Fibroblast of lung (primary cell): ENCODE data around the gene RIBC2. TPM values are rescaled to one million over a fixed set of nuclear protein-coding genes. Genes with fewer than 3 reads are reported as not detected.

Experiments used
- DNase-seq, 2 donors: peaks; one replicate each; pipeline versions ENCODE4 v3.0.0 to v3.0.0-alpha.2; 2010; ENCODE audit warnings: low read depth in 2 of 2
- H2AFZ ChIP-seq: 2 replicates; pipeline ENCODE4 v1.5.1; 2012; ENCODE audit warnings: low read length, control low read depth, inconsistent platforms
- H3K27ac ChIP-seq: 2 replicates; pipeline ENCODE4 v1.5.1; 2011; ENCODE audit warnings: low read length, control low read depth; ENCODE audit not compliant: insufficient read depth
- H3K27me3 ChIP-seq: 2 replicates; pipeline ENCODE4 v1.5.1; 2011; ENCODE audit warnings: mild to moderate bottlenecking, low read length; ENCODE audit not compliant: control insufficient read depth, insufficient read depth
- H3K36me3 ChIP-seq: 2 replicates; pipeline ENCODE4 v1.5.1; 2011; ENCODE audit warnings: low read length; ENCODE audit not compliant: control insufficient read depth, insufficient read depth
- H3K4me1 ChIP-seq: 2 replicates; pipeline ENCODE4 v1.5.1; 2011; ENCODE audit warnings: low read length; ENCODE audit not compliant: control insufficient read depth, insufficient read depth; ENCODE audit errors: extremely low read depth
- H3K4me2 ChIP-seq: 2 replicates; pipeline ENCODE4 v1.5.1; 2011; ENCODE audit warnings: low read length, control low read depth; ENCODE audit not compliant: insufficient read depth; ENCODE audit errors: extremely low read depth
- H3K4me3 ChIP-seq, 4 experiments: fragments of 200-600 bp in 1 of 4; sonication (generic) in 1 of 4; replicated peaks in 1 of 4; 2 replicates each; pipeline ENCODE4 v1.5.1; 2011 to 2016; ENCODE audit warnings: low read length in 4 of 4, low read depth in 3 of 4, mild to moderate bottlenecking in 3 of 4, control low read depth in 2 of 4, inconsistent platforms in 1 of 4, mixed read lengths in 1 of 4; ENCODE audit not compliant: insufficient read depth in 1 of 4; ENCODE audit errors: control extremely low read depth in 1 of 4
- H3K79me2 ChIP-seq: 2 replicates; pipeline ENCODE4 v1.5.1; 2012; ENCODE audit warnings: mild to moderate bottlenecking, low read length, inconsistent platforms; ENCODE audit not compliant: control insufficient read depth, insufficient read depth
- H3K9ac ChIP-seq: 2 replicates; pipeline ENCODE4 v1.5.1; 2011; ENCODE audit warnings: mild to moderate bottlenecking, low read length, control low read depth; ENCODE audit not compliant: insufficient read depth
- H3K9me3 ChIP-seq: 2 replicates; pipeline ENCODE4 v1.5.1; 2012; ENCODE audit warnings: low read depth, low read length; ENCODE audit not compliant: control insufficient read depth, insufficient read depth
- H4K20me1 ChIP-seq: 2 replicates; pipeline ENCODE4 v1.5.1; 2011; ENCODE audit warnings: low read length; ENCODE audit not compliant: control insufficient read depth, insufficient read depth; ENCODE audit errors: extremely low read depth
- EZH2 ChIP-seq: IDR thresholded peaks from 2 replicates; pipeline ENCODE4 v1.5.1; 2012; ENCODE audit warnings: low read length, control low read depth, mild to moderate bottlenecking; ENCODE audit errors: missing control alignments
- polyA plus RNA-seq, 2 donors: library from polyadenylated mRNA; depleted of rRNA in 1 of 2; stranded (reverse) in 1 of 2; unstranded in 1 of 2; fragments of >200 nt; gene quantifications; 2 replicates each; pipeline ENCODE4 v1.2.1, GENCODE V29; 2011 to 2012; ENCODE audit warnings: missing spikeins in 1 of 2
- total RNA-seq: library from RNA; depleted of rRNA; stranded (reverse); fragments of >200 nt; gene quantifications from 2 replicates; pipeline ENCODE4 v1.2.1, GENCODE V29; 2014
- TF ChIP-seq, protein P1 (sequence below), 2 donors: IDR thresholded peaks in 1 of 2; conservative IDR thresholded peaks in 1 of 2; 1 replicate in 1 of 2; 2 replicates in 1 of 2; pipeline ENCODE4 v1.5.1; 2011 to 2012; ENCODE audit warnings: low read length in 2 of 2, control low read depth in 1 of 2, inconsistent platforms in 1 of 2, low read depth in 1 of 2, mild to moderate bottlenecking in 1 of 2

RIBC2 gene
- total and polyA plus RNA-seq, 2 donors (not counting 1 experiment from before 2014, with no cell fraction given): 1.6 TPM; not detected in 1

DNA sequence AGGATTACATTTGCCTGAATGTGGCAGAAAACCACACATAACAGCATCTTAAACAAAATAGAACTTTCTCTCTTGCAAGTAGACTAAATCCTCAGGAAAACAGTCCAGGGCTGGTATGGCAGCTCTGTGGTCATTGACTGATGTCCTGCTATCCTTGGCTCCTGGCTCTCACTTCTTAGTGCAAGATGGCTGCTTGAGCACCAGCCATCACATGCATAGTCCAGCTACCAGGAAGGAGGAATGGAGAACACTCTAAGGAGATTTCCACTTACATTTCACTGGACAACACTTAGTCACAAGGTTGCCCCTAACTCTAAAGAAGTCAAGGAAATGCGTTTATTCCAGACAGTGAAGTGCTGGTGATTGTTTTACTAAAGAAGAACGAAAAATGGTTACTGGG lies 13.6 kb downstream of the RIBC2 start:
- no peak overlapping the region for H3K4me3 ChIP-seq
- no peaks in the 10 kb centered on the region for H3K79me2 ChIP-seq
- TF ChIP-seq, protein P1, sequence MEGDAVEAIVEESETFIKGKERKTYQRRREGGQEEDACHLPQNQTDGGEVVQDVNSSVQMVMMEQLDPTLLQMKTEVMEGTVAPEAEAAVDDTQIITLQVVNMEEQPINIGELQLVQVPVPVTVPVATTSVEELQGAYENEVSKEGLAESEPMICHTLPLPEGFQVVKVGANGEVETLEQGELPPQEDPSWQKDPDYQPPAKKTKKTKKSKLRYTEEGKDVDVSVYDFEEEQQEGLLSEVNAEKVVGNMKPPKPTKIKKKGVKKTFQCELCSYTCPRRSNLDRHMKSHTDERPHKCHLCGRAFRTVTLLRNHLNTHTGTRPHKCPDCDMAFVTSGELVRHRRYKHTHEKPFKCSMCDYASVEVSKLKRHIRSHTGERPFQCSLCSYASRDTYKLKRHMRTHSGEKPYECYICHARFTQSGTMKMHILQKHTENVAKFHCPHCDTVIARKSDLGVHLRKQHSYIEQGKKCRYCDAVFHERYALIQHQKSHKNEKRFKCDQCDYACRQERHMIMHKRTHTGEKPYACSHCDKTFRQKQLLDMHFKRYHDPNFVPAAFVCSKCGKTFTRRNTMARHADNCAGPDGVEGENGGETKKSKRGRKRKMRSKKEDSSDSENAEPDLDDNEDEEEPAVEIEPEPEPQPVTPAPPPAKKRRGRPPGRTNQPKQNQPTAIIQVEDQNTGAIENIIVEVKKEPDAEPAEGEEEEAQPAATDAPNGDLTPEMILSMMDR (conservative IDR thresholded peaks at IDR 0.05 in 1 of 2, IDR thresholded peaks at IDR 0.05 in 1 of 2; ENCODE audit: low read depth in 1 of 2, low read length in 2 of 2): no peak
- no peak for TF ChIP-seq EZH2
- DNase-seq: no peak
- no peak overlapping the region for H3K27ac ChIP-seq
- H3K4me2 ChIP-seq: no peak overlapping the region
- no peaks in the 10 kb centered on the region for H3K27me3 ChIP-seq
- no peak overlapping the region for H3K9ac ChIP-seq
- H2AFZ ChIP-seq: no peak overlapping the region
- H4K20me1 ChIP-seq: no peaks in the 10 kb centered on the region
- H3K36me3 ChIP-seq: no peaks in the 10 kb centered on the region
- no peaks in the 10 kb centered on the region for H3K4me1 ChIP-seq
- no peaks in the 10 kb centered on the region for H3K9me3 ChIP-seq

- no peak overlapping the region for H3K27ac ChIP-seq
- H3K27me3 ChIP-seq: no peaks in the 10 kb centered on the region
- H4K20me1 ChIP-seq: no peaks in the 10 kb centered on the region
- no peak overlapping the region for H3K9ac ChIP-seq
- no peak overlapping the region for H3K4me2 ChIP-seq
- no peaks in the 10 kb centered on the region for H3K79me2 ChIP-seq
- TF ChIP-seq EZH2: no peak
- TF ChIP-seq, protein P1 (conservative IDR thresholded peaks at IDR 0.05 in 1 of 2, IDR thresholded peaks at IDR 0.05 in 1 of 2; ENCODE audit: low read depth in 1 of 2, low read length in 2 of 2): no peak
- no peak overlapping the region for H3K4me3 ChIP-seq
- H2AFZ ChIP-seq: no peak overlapping the region
- H3K9me3 ChIP-seq: no peaks in the 10 kb centered on the region
- H3K36me3 ChIP-seq: no peaks in the 10 kb centered on the region
- no peaks in the 10 kb centered on the region for H3K4me1 ChIP-seq
- DNase-seq: no peak
Measured at GRCh38 chr22:45428391-45429385, 15.2 kb downstream of the RIBC2 start.

- DNase-seq: no peak
- Histone ChIP-seq H3K27ac (no peak overlapping the region), H4K20me1 (no peaks in the 10 kb centered on the region), H3K4me3 (no peak overlapping the region), H3K36me3 (no peaks in the 10 kb centered on the region), H3K4me1 (no peaks in the 10 kb centered on the region), H3K9ac (no peak overlapping the region), H2AFZ (no peak overlapping the region), H3K9me3 (no peaks in the 10 kb centered on the region), H3K4me2 (no peak overlapping the region), H3K79me2 (no peaks in the 10 kb centered on the region), H3K27me3 (no peaks in the 10 kb centered on the region)
- TF ChIP-seq, protein P1 (conservative IDR thresholded peaks at IDR 0.05 in 1 of 2, IDR thresholded peaks at IDR 0.05 in 1 of 2; ENCODE audit: low read depth in 1 of 2, low read length in 2 of 2): no peak
- no peak for TF ChIP-seq EZH2
Measured at GRCh38 chr22:45429424-45429823, 15.9 kb downstream of the RIBC2 start.
